RWPE1 (cell line): ENCODE results near the gene ABTB1.

Experiments
- CTCF ChIA-PET: fragments of 350-600 bp; sonication (Branson Sonifier 250); formaldehyde crosslinking; extraction: SDS; loops from one replicate; lab custom pipeline; 2021; lab: Yijun Ruan, JAX
- POLR2A ChIA-PET: fragments of 400-600 bp; formaldehyde crosslinking; extraction: SDS; loops from one replicate; lab custom pipeline; 2020; ENCODE audit warnings: antibody characterized with exemption; ENCODE audit not compliant: low non-redundant PET; lab: Yijun Ruan, JAX
- DNase-seq: peaks from one replicate; pipeline ENCODE4 v3.0.0; 2012; ENCODE audit warnings: low spot score
- H3K27ac ChIP-seq: fragments of 450-650 bp; 2 replicates; pipeline ENCODE4 v1.5.1; 2017
- CTCF ChIP-seq: fragments of 450-650 bp; conservative IDR thresholded peaks from 2 replicates; pipeline ENCODE4 v1.5.1; 2017; ENCODE audit warnings: low read depth, mild to moderate bottlenecking

The ABTB1 gene

GRCh38 chr3:127630811-127631714 lies 41.7 kb upstream of the ABTB1 start:
- POLR2A ChIA-PET, result no interaction called here
- H3K27ac ChIP-seq, result no peak overlapping the region
- TF ChIP-seq CTCF, result no peak
- CTCF ChIA-PET, result interaction anchor here (1.4 kb wide), 1 partner anchor 66 kb away, joined by 3 read pairs; no protein-coding TSS in a partner anchor
- no peak for DNase-seq

- no peak overlapping the region for H3K27ac ChIP-seq
- CTCF ChIA-PET, result no interaction called here
- no peak for DNase-seq
- no peak for TF ChIP-seq CTCF
- POLR2A ChIA-PET, result no interaction called here
Measured at GRCh38 chr3:127632035-127632820, 40.5 kb upstream of the ABTB1 start.

- no peak for TF ChIP-seq CTCF
- POLR2A ChIA-PET, result no interaction called here
- DNase-seq, result no peak
- H3K27ac ChIP-seq, result no peak overlapping the region
- CTCF ChIA-PET, result interaction anchor here (0.6 to 0.7 kb wide), 2 partner anchors 42 to 80 kb away, joined by 3 read pairs; no protein-coding TSS in a partner anchor
Measured at GRCh38 chr3:127634653-127635052, 38.1 kb upstream of the ABTB1 start.

- no peak for TF ChIP-seq CTCF
- H3K27ac ChIP-seq, result no peak overlapping the region
- CTCF ChIA-PET, result no interaction called here
- POLR2A ChIA-PET, result no interaction called here
- no peak for DNase-seq
Measured at GRCh38 chr3:127637546-127637945, 35.2 kb upstream of the ABTB1 start.

- H3K27ac ChIP-seq, result no peak overlapping the region
- DNase-seq, result no peak
- ChIA-PET POLR2A (no interaction called here), CTCF (no interaction called here)
- TF ChIP-seq CTCF, result no peak
Measured at GRCh38 chr3:127637971-127638370, 34.8 kb upstream of the ABTB1 start.

GRCh38 chr3:127639173-127640041 lies 33.3 kb upstream of the ABTB1 start:
- DNase-seq, result peak; percentile 41
- ChIA-PET CTCF (no interaction called here), POLR2A (no interaction called here)
- H3K27ac ChIP-seq, result no peak overlapping the region; the same call in 1 of the 2 replicates
- TF ChIP-seq CTCF, result no peak
